Heart left ventricle (tissue), 13 donors: Measurements from ENCODE around the gene HBEGF.

Experiments
- CTCF ChIP-seq, 12 donors: fragments of 200-600 bp; sonication (generic) in 4 of 12; IDR thresholded peaks; one replicate each; pipeline versions ENCODE4 v1.5.0 to v1.8.0; 2018 to 2022; ENCODE audit warnings: antibody characterized with exemption in 12 of 12, mild to moderate bottlenecking in 5 of 12
- POLR2A ChIP-seq, 2 donors: fragments of 450-650 bp; IDR thresholded peaks; one replicate each; pipeline ENCODE4 v1.6.1; 2017; ENCODE audit warnings: antibody characterized with exemption in 2 of 2, mild to moderate bottlenecking in 2 of 2, moderate library complexity in 2 of 2
- donor health status: ischemic (EF 13 %, LVEDD 7.1; RV severe dilation, severe dysfunction).
- donor health status: DM: no; HTN: yes; CAD: no.
- donor health status: DM: no; HTN: no; CAD: no.
- donor health status: ischemic (EF 25% LVEDD 6.9; RV normal size, moderate dysfunction).
- donor health status: ischemic (EF 25% LVEDD 5.7; RV mildly dilated, moderate dysfunction).
- donor health status: ischemic (EF 35%, LVEDD 5.7; RV mildly dilated, moderate dysfunction).
- donor health status: nonischemic (EF 11% LVEDD 7.7; RV severe dilation, severe dysfunction).
- donor health status: DM: yes; HTN: yes; CAD: no.
- donor health status: PGD.
- donor health status: ischemic (EF 29% LVEDD 5.4; RV normal size, mild dysfunction).
- donor health status: nonischemic (EF 23%, LVEDD 6.1; RV moderate dilation, normal function).

DNA sequence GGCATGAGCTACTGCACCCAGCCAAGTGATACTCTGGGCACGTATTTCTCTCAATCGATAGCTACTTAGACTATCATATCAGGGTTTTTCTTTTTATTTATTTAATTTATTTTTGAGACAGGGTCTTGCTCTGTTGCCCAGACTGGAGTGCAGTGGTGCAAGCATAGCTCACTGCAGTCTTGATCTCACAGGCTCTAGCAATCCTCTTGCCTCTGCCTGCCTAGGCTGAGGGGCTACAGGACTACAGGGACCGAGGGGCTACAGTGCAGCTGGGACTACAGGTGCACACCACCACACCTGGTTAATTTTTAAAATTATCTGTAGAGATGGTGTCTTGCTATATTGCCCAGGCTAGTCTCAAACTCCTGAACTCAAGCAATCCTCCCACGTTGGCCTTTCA lies 34.9 kb upstream of the HBEGF start:
- TF ChIP-seq CTCF (IDR thresholded peaks at IDR 0.05): no peak
- no peak for TF ChIP-seq POLR2A (IDR thresholded peaks at IDR 0.05)
